Measurements from ENCODE around the gene ADRA2C. TPM values are rescaled to one million over a fixed set of nuclear protein-coding genes. Genes with fewer than 3 reads are reported as not detected.

The ADRA2C gene
- total and polyA plus RNA-seq, 2 experiments from 2014 or later: 3.0 to 16.6 TPM

GRCh38 chr4:3775576-3775975 lies 9.4 kb downstream of the ADRA2C start:
- H4K20me1 ChIP-seq (replicated peaks; ENCODE audit: insufficient read depth): no peaks in the 10 kb centered on the region
- Mint-ChIP-seq H3K27ac (no peak overlapping the region), H3K27me3 (ENCODE audit: insufficient read depth, low read depth, poor library complexity) (peaks cover 15% of the 10 kb centered on the region), H3K9me3 (no peaks in the 10 kb centered on the region; the same call in 2 of the 3 replicates), H3K36me3 (ENCODE audit: low read depth) (no peaks in the 10 kb centered on the region), H3K4me3 (no peak overlapping the region), H3K4me1 (peaks cover 15% of the 10 kb centered on the region)
- H3K27ac ChIP-seq (ENCODE audit: low read depth): no peak overlapping the region
- no peaks in the 10 kb centered on the region for H3K9me2 ChIP-seq (ENCODE audit: insufficient read depth)
- no peaks in the 10 kb centered on the region for H3K36me3 ChIP-seq (ENCODE audit: insufficient read depth)
- no peaks in the 10 kb centered on the region for H3K27me3 ChIP-seq (ENCODE audit: insufficient read depth)
- no peak for DNase-seq (ENCODE audit: low spot score)
- no peak overlapping the region for H3K4me3 ChIP-seq
- no peak for ATAC-seq
- H2AFZ ChIP-seq: no peak overlapping the region
- H3F3A ChIP-seq (replicated peaks; ENCODE audit: low read depth): 0 out of 2 replicates have a peak, but pooled peaks cover 4% of the 10 kb centered on the region
- no peak overlapping the region for H3K4me2 ChIP-seq
- H3K79me2 ChIP-seq (replicated peaks; ENCODE audit: insufficient read depth): no peaks in the 10 kb centered on the region
- no peak for TF ChIP-seq CTCF (conservative IDR thresholded peaks at IDR 0.05; ENCODE audit: low read depth in 2 of 2)
- no peak for TF ChIP-seq STAT1 (IDR thresholded peaks at IDR 0.05; ENCODE audit: unreplicated experiment)
- TF ChIP-seq ZNF331 (CRISPR knock-in tag; IDR thresholded peaks at IDR 0.05; ENCODE audit: low read depth): no peak
- no peak for TF ChIP-seq REST (IDR thresholded peaks at IDR 0.05; ENCODE audit: unreplicated experiment)
- TF ChIP-seq EZH2 (IDR thresholded peaks at IDR 0.05; ENCODE audit: low read depth, unreplicated experiment): no peak
- no peak for TF ChIP-seq NANOG (IDR thresholded peaks at IDR 0.05; ENCODE audit: borderline replicate concordance)
- TF ChIP-seq JUNB (IDR thresholded peaks at IDR 0.05; ENCODE audit: unreplicated experiment): no peak
- no peak for TF ChIP-seq ZNF114 (CRISPR knock-in tag; IDR thresholded peaks at IDR 0.05)
- TF ChIP-seq EZH2phosphoT487 (IDR thresholded peaks at IDR 0.05; ENCODE audit: unreplicated experiment): no peak
- TF ChIP-seq ZNF462 (CRISPR knock-in tag; IDR thresholded peaks at IDR 0.05): no peak
- TF ChIP-seq POLR2AphosphoS5 (IDR thresholded peaks at IDR 0.05; ENCODE audit: low read depth): no peak
- no peak for TF ChIP-seq CREB1 (CRISPR knock-in tag; IDR thresholded peaks at IDR 0.05; ENCODE audit: low read depth)
- TF ChIP-seq ETS1 (IDR thresholded peaks at IDR 0.05): no peak
- peaks cover 4% of the 10 kb centered on the region; the same call in 1 of the 2 replicates for H3K4me1 ChIP-seq (ENCODE audit: insufficient read depth)

Data from GM23338 (cell line).